Gastroesophageal sphincter (tissue), 4 donors: ENCODE measurements around the gene CRTAP. TPM values are rescaled to one million over a fixed set of nuclear protein-coding genes. Genes with fewer than 3 reads are reported as not detected.

Experiments
- ATAC-seq: fragments of 150-250 bp; one replicate; pipeline ENCODE4 v1.9.1; 2016; ENCODE audit warnings: mild to moderate bottlenecking, moderate library complexity
- H3K27ac ChIP-seq, 4 donors: fragments of 200-600 bp; sonication (generic) in 3 of 4; 1 replicate in 3 of 4; 2 replicates in 1 of 4; pipeline ENCODE4 v1.5.1; 2016 to 2019
- H3K27me3 ChIP-seq: fragments of 200-600 bp; sonication (generic); one replicate; pipeline ENCODE4 v1.5.1; 2019
- H3K36me3 ChIP-seq, 2 donors: fragments of 200-600 bp; sonication (generic); one replicate each; pipeline ENCODE4 v1.5.1; 2019; ENCODE audit warnings: control low read depth in 1 of 2
- H3K4me1 ChIP-seq, 3 donors: fragments of 200-600 bp; sonication (generic); 1 replicate in 2 of 3; 2 replicates in 1 of 3; pipeline ENCODE4 v1.5.1; 2016 to 2019; ENCODE audit warnings: control low read depth in 2 of 3
- H3K4me3 ChIP-seq, 2 donors: fragments of 200-600 bp; sonication (generic); one replicate each; pipeline ENCODE4 v1.5.1; 2019; ENCODE audit warnings: mild to moderate bottlenecking in 1 of 2, moderate library complexity in 1 of 2
- H3K9me3 ChIP-seq, 3 donors: fragments of 200-600 bp; sonication (generic); one replicate each; pipeline ENCODE4 v1.5.1; 2017 to 2019; ENCODE audit warnings: control low read depth in 2 of 3
- EP300 ChIP-seq: sonication (generic); formaldehyde crosslinking; IDR thresholded peaks from one replicate; pipeline ENCODE4 v1.6.1; 2017; ENCODE audit warnings: antibody characterized with exemption, mild to moderate bottlenecking
- POLR2A ChIP-seq, 2 donors: fragments of 450-650 bp; IDR thresholded peaks; one replicate each; pipeline ENCODE4 v1.6.1; 2017; ENCODE audit warnings: antibody characterized with exemption in 2 of 2, mild to moderate bottlenecking in 2 of 2, moderate library complexity in 1 of 2
- POLR2AphosphoS5 ChIP-seq: sonication (generic); formaldehyde crosslinking; IDR thresholded peaks from one replicate; pipeline ENCODE4 v1.6.1; 2017; ENCODE audit warnings: antibody characterized with exemption
- WGBS, 2 donors: methylation state at CpG; one replicate each; pipeline ENCODE4 v1.1.5; 2018; ENCODE audit warnings: low coverage in 1 of 2; 5-methylcytosine and 5-hydroxymethylcytosine counted together
- total RNA-seq, 4 donors: library from RNA; depleted of rRNA; stranded (reverse); fragments of >200 nt; gene quantifications; one replicate each; pipeline ENCODE4 v1.1.0, GENCODE V29; 2016
- TF ChIP-seq, protein P1 (sequence below), 4 experiments: fragments of 200-600 bp in 2 of 4; fragments of 450-650 bp in 2 of 4; sonication (generic) in 1 of 4; IDR thresholded peaks; one replicate each; pipeline ENCODE4 v1.5.1; 2017 to 2019; ENCODE audit warnings: antibody characterized with exemption in 4 of 4, mild to moderate bottlenecking in 2 of 4, moderate library complexity in 2 of 4

CRTAP gene
- total RNA-seq, 4 donors from 2014 or later = 189 to 358 (median 292) TPM

DNA sequence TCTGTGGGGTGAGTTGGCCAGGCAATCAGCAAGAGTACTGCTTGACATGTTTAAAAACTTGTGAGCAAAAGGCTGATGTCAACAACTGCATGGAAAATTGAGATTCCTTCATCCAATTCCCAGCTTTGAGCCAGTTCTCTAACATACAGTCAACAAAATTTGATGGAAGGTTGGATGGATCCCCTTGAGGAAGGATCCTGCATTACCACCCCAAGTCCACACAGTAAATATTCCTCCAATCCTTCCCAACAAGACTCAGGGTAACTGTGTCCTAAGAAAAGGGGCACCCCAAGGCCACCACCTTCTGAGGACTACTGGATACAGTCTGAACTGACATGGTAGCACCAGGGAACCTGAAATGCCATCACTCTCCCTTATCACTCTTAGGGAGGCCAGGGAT lies 32.0 kb upstream of the CRTAP start:
- H3K36me3 ChIP-seq = no peaks in the 10 kb centered on the region
- no peak for TF ChIP-seq EP300
- TF ChIP-seq, protein P1, sequence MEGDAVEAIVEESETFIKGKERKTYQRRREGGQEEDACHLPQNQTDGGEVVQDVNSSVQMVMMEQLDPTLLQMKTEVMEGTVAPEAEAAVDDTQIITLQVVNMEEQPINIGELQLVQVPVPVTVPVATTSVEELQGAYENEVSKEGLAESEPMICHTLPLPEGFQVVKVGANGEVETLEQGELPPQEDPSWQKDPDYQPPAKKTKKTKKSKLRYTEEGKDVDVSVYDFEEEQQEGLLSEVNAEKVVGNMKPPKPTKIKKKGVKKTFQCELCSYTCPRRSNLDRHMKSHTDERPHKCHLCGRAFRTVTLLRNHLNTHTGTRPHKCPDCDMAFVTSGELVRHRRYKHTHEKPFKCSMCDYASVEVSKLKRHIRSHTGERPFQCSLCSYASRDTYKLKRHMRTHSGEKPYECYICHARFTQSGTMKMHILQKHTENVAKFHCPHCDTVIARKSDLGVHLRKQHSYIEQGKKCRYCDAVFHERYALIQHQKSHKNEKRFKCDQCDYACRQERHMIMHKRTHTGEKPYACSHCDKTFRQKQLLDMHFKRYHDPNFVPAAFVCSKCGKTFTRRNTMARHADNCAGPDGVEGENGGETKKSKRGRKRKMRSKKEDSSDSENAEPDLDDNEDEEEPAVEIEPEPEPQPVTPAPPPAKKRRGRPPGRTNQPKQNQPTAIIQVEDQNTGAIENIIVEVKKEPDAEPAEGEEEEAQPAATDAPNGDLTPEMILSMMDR (IDR thresholded peaks at IDR 0.05) = no peak
- no peak for TF ChIP-seq POLR2AphosphoS5
- no peak for TF ChIP-seq POLR2A (IDR thresholded peaks at IDR 0.05)
- no peak for ATAC-seq

DNA sequence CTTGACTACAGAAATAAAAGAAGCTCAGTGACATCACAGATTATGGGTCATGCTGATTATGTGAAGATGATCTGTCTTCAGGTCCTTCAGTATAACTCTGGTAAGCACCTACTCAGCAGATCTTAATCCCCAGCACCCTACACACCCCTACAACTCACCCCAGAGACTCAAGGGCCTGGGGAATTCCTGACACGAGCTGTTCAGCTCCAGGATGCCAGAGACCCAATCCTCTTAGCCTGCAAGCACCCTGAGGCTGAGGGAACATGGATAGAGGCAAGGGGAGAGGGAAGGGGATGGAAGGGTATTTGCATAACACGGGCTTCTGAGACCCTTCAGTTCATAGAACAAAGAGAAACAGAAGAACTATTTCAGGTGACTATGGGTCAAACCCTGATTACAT lies 29.9 kb upstream of the CRTAP start:
- no peaks in the 10 kb centered on the region for H3K9me3 ChIP-seq
- TF ChIP-seq EP300 (no peak), POLR2AphosphoS5 (no peak), POLR2A (IDR thresholded peaks at IDR 0.05) (no peak)
- TF ChIP-seq, protein P1 (IDR thresholded peaks at IDR 0.05) = no peak

More for the DNA sequence above, 32.0 kb upstream of the CRTAP start:
- H3K4me3 ChIP-seq = no peak overlapping the region
- peaks cover 0 to 6% (median 0%) of the 10 kb centered on the region in 3 donors for H3K4me1 ChIP-seq
- H3K27ac ChIP-seq = no peak overlapping the region
- no peaks in the 10 kb centered on the region for H3K9me3 ChIP-seq
- H3K27me3 ChIP-seq = no peaks in the 10 kb centered on the region

DNA sequence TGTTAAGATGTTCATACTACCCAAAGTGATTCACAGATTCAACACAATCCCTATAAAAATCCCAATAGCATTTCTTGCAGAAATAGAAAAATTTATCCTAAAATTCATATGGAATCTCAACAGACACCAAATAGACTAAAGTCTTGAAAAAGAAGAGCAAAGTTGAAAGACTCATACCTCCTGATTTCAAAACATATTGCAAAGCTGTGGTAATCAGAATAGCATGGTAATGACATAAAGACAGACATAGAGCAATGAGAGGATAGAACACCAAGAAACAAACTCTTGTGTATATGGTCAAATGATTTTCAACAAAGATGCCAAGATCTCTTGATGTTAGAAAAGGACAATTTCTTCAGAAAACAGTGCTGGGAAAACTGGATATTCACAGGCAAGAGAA lies 25.1 kb upstream of the CRTAP start:
- TF ChIP-seq EP300 (no peak), POLR2A (IDR thresholded peaks at IDR 0.05) (no peak), POLR2AphosphoS5 (no peak)
- TF ChIP-seq, protein P1 (IDR thresholded peaks at IDR 0.05) = no peak
- Histone ChIP-seq H3K27ac (no peak overlapping the region), H3K27me3 (no peaks in the 10 kb centered on the region), H3K36me3 (peaks cover 0 to 27% of the 10 kb centered on the region in 2 donors), H3K4me3 (no peak overlapping the region), H3K9me3 (no peaks in the 10 kb centered on the region), H3K4me1 (peaks cover 0 to 16% (median 0%) of the 10 kb centered on the region in 3 donors)
- ATAC-seq = no peak

More for the DNA sequence above, 29.9 kb upstream of the CRTAP start:
- H3K27me3 ChIP-seq = no peaks in the 10 kb centered on the region
- no peak overlapping the region for H3K4me3 ChIP-seq
- H3K4me1 ChIP-seq = peaks cover 0 to 6% (median 0%) of the 10 kb centered on the region in 3 donors
- no peaks in the 10 kb centered on the region for H3K36me3 ChIP-seq
- no peak for ATAC-seq
- no peak overlapping the region for H3K27ac ChIP-seq
- 52% methylated on average over 2 of the region's 2 CpGs; no CpG with 5 or more reads in 1 of the 2 donors for WGBS, 2 donors

DNA sequence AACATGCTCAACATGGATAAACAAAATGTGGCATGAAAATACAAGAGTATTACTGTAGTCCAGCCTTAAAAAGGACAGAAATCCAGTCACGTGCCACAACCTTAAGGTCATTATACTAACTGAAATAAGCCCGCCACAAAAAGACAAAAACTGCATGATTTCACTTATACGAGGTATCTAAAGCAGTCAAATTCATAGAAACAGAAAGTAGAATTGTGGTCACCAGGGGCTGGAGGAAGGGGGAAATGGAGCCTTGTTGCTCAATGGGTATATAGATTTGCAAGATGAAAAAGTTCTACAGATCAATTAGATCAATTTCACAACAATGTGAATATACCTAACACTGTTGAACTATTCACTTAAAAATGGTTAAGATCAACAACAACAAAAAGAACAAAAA lies 24.3 kb upstream of the CRTAP start:
- ATAC-seq = no peak
- Histone ChIP-seq H3K4me1 (peaks cover 0 to 18% (median 0%) of the 10 kb centered on the region in 3 donors), H3K9me3 (no peaks in the 10 kb centered on the region), H3K4me3 (no peak overlapping the region), H3K27ac (no peak overlapping the region), H3K27me3 (no peaks in the 10 kb centered on the region), H3K36me3 (peaks cover 0 to 31% of the 10 kb centered on the region in 2 donors)
- no peak for TF ChIP-seq EP300
- TF ChIP-seq POLR2A (IDR thresholded peaks at IDR 0.05) = no peak
- TF ChIP-seq, protein P1 (IDR thresholded peaks at IDR 0.05) = no peak
- TF ChIP-seq POLR2AphosphoS5 = no peak
- 93 to 100% methylated on average over 3 of the region's 3 CpGs for WGBS, 2 donors

DNA sequence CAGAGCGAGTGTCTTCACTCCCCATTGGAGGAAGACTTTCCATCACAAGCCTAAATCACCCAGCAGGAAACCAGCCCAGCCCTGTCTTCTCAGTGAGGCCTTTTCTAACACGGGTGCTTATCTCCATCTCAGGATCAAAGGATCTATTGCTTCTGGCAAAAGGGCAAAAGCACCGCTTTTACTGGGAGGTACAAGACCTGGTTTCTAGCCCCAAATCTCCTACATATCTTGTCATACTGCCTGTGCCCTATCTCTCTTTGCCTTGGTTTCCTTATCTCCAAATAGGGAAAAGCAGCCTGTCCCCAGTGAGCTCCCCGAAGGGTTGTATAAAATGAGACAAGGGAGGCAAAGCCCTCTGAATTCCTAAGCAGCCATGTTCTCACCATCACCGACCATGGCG lies 22.1 kb upstream of the CRTAP start:
- H3K4me1 ChIP-seq = peaks cover 0 to 33% (median 4%) of the 10 kb centered on the region in 3 donors
- 77 to 94% methylated on average over 3 to 5 of the region's 6 CpGs for WGBS, 2 donors

More for the DNA sequence above, 22.1 kb upstream of the CRTAP start:
- no peak for ATAC-seq
- Histone ChIP-seq H3K9me3 (no peaks in the 10 kb centered on the region), H3K27ac (no peak overlapping the region), H3K36me3 (peaks cover 0 to 31% of the 10 kb centered on the region in 2 donors), H3K4me3 (no peak overlapping the region), H3K27me3 (no peaks in the 10 kb centered on the region)
- TF ChIP-seq POLR2A (IDR thresholded peaks at IDR 0.05) (no peak), POLR2AphosphoS5 (no peak), EP300 (no peak)
- TF ChIP-seq, protein P1 (IDR thresholded peaks at IDR 0.05) = no peak
